Transverse colon (tissue), 3 donors: ENCODE data around the gene NOX3.

ENCODE experiments used
- CTCF ChIP-seq, 5 experiments: fragments of 200-600 bp in 3 of 5; fragments of 450-650 bp in 2 of 5; sonication (generic) in 3 of 5; IDR thresholded peaks; 1 replicate in 2 of 5; 2 replicates in 3 of 5; pipeline ENCODE4 v1.5.1; 2016 to 2017; ENCODE audit warnings: antibody characterized with exemption in 5 of 5, inconsistent platforms in 3 of 5, mild to moderate bottlenecking in 2 of 5, moderate library complexity in 1 of 5
- EP300 ChIP-seq: sonication (generic); formaldehyde crosslinking; IDR thresholded peaks from one replicate; pipeline ENCODE4 v1.6.1; 2017; ENCODE audit warnings: antibody characterized with exemption, low read depth

DNA sequence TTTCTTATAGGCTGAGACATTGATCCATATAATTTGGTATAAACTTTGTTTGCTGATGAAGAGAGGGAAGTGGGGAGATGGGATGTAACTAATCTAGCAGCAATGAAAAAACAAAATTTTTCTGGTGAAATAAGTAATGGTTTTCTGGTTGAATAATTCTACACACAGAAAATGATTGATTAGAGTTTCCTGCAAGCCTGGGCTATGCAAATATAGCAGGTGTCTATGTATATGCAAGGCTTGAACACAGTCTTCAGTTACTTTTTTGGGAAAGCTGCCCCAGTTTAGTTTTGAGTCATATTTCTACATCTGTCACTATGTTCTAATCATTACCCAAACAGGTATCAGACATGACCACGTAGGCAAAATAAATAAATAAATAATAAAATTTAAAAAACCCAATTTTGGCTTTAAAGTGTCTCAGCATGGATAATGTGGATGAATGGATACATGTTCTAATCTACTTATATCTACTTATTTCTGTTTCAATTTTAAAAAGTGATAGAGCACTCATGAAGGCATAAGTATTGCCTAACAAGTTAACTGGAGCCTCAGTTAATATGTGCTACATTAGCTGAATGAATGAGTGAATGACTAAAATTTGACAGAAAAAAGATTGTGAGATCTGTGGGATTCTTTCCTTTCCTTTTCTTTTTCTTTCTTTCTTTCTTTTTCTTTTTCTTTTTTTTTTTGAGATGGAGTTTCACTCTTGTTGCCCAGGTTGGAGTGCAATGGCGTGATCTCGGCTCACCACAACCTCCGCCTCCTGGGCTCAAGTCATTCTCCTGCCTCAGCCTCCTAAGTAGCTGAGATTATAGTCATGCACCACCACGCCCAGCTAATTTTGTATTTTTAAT lies 104.1 kb downstream of the NOX3 start:
- no peak for TF ChIP-seq EP300
- no peak for TF ChIP-seq CTCF (IDR thresholded peaks at IDR 0.05)
